HG03135 (cell line): Measurements from ENCODE around the gene EIF3B.
A peak's percentile ranks its signal among the peaks of the same experiment; 100 is the strongest.
"Not testable (repeated sequence)": the region's sequence is repeated elsewhere in the genome, so short reads cannot be mapped to it uniquely, and the experiment has no call there.

Source experiments
- ATAC-seq: cut with Tn5 transposase; IDR thresholded peaks from one replicate; pipeline ENCODE4 v1.9.1; 2021; ENCODE audit warnings: mild to moderate bottlenecking, moderate library complexity; ENCODE audit not compliant: unreplicated experiment

The EIF3B gene

DNA sequence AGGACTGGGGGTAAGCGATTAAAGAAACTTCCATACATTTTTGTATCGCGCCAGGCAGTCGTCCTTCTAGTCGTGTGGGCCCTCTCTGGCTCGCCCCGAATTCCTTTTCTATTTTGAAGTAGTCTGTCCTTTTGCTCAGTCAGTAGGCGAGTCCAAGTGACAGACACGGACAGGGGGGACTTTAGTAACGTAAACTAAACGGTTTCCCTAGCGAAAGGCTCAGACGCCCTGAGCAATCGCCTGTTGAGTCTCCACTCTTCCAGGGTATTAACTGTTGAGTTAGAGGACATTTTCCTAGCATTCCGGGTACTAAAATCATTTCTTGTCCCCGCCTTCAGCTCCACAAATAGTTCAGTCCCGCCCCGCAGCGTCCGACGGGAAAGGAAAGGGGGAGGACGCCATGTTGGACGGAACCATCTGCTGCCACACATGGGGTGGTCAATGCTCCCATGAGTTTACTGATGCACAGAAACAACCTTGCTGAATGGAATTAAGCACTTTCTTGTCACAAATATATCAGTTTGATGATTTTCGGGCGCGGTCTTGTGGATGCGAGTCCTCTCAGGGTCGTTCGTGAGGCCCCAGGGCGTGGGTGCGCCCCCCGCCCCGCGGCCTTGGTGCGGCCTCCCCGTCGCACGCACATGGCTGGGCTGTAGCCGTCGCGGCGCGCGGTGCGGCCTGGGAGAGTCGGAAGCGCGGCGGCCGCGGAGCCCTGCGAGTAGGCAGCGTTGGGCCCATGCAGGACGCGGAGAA, at the start of gene EIF3B:
EIF3B (plus strand) TSS at position 642 of the 753 bp plus-strand sequence; CDS start at position 737, 95 bp downstream.
- peak; percentile 80 for ATAC-seq

DNA sequence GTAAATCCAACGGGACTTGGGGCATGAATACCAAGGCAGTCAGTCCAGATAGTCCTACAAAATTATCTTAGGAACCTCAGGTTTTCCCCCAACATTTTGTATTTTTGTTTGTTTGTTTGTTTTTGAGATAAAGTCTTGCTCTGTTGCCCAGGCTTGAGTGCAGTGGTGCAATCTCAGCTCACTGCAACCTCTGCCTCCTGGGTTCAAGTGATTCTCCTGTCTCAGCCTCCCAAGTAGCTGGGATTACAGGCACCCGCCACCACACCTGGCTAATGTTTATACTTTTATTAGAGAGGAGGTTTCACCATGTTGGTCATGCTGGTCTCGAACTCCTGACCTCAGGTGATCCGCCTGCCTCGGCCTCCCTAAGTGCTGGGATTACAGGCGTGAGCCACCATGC, 49.4 kb upstream of the EIF3B start:
- not testable (repeated sequence) for ATAC-seq

DNA sequence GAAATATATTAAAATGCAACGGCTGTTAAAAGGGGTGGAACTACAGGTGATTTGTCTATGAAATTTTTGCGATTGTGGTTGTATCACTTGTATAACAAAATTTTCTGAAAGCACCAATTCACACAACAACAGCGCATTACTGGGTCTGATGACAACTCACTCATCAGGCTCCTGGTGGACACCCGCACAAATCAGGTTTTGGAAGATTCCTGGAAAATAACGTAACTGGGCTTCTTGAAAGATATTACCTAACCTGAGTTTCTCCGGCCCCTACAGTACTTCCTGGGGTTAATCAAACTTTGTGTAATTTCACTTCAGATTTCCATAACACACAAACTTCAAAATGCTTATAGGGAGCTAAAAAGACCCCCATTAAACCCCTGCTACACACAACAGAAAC, 47.9 kb upstream of the EIF3B start:
- no peak for ATAC-seq

DNA sequence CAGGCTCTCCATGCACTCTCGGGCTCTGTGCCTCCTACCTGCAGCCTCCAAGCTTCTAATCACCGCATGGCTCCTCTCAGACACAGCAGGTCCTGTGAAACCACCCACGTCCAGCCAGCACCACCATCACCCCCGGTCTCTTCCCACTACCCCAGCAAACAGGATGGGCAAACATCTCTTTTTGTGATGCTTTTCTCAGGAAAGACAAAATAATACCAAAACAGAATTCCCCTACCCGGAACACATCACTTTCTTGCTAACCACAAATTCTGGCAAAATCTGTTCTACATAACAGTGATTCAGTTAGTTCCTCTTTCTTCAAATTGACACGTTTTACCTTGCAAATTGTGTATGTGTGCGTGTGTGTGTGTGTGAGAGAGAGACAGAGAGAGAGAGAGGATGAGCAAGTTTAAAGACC, 46.9 kb upstream of the EIF3B start:
- no peak for ATAC-seq

DNA sequence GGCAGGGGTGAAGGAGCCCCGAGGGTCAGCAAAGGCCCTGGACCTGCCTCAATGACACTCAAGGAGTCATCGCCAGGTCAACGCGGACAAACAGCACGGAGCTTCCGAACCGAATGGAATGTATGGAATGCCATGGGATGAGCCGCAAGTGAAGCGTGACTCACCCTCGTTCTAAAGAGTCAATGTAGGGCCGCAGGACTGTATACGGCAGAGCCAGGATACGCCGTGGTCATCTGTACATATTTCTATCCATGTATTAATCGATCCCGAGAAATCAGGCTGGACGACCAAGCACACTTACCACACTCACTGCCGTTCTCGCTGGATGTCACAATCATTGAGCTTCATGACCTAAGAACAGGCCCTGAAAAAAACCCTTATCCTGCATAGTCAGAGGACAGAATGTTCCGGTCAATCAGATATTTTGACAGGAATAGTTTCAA, 44.7 kb upstream of the EIF3B start:
- ATAC-seq: no peak

DNA sequence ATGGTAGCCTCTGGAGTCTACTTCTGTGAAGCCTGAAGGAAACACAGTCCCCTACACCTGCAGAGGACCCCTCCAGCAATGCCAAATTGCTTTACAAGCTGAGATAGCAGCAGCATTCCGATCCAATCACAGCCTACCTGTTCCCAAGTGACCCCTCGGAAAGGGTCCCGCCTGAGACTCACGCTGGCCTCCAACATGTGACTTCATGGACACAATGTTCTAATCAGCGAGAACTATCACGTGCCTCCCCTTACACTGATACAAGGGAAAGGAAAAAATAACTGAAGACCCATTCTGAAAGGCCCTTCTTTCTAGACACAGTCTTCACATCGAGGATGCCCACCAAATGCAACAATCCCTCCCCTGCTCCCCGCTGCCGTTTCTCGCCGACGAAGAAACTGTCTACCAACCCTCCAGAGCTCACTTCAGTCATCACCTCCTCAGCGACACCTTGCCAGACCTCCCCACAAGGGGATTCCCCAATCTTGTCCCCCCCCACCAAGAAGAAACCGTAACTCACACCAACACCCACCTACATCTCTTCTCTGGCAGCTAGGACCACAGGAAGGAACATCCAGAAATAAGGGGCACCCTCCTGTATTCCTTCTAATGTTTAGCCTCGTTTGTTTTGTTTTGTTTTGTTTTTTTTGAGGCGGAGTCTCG, 42.2 kb upstream of the EIF3B start:
- ATAC-seq: no peak

DNA sequence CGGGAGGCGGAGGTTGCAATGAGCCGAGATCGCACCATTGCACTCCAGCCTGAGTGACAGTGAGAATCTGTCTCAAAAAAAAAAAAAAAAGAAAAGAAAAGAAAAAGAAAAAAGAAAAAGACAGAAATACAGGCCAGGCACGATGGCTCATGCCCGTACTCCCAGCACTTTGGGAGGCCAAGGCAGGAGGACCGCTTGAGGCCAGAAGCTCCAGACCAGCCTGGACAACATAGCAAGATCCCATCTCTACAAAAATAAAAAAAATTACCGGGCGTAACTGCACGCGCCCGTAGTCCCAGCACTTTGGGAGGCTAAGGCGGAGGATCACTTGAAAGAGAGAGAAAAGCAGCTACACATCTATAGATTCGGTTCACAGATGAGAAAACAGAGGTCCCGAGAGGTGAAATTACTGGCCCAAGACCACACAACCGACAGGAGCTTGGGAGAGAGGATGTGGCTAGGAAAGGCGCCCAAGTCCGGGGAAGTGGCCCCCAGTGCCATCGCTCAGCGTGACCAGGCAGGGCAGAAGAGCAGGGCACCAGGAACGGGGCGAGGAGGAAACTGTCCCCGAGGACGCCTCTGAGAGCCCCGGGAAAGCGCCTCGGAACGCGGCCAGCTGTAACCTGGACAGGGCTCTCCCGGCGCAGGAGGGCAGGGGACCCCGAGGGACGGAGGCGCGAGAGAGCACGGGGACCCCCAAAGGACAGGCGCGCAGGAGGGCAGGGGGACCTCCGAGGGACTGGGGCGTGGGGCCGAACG, 41.0 kb upstream of the EIF3B start:
- ATAC-seq: peak; percentile 25

DNA sequence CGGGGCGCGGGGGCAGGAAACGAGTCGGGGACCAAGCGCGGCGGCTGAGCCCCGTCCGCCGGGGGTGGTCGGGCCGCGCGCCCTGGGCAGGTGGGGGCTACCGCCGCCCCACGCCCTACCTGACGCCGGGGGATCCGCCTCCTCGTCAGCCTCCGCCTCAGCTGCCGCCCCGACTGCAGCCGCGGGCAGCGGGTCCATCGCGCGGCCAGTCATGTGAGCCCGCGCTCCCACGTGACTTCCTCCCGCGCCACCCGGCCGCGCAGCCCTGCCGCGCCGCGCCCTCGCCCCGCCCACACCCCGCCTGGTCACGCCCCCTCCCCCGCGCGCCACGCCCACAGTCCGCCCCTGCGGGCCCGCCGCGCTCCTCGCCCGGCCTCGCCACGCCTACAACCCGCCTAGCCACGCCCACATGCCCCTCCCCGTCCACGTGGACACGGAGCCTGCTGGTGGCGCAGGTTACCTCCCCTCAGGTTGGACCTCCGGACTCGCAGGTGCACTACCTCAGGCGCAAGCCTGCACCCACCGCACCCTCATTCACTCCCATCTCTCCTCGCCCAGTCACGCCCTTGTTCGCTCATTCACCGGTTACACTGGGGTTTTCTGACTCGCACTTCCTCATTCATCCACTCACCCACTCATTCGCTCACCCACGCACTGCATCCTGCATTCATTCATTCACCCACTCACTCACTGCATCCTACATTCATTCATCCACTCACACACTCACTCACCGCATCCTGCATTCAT, 40.2 kb upstream of the EIF3B start, which contains the start of gene SNX8:
SNX8 (minus strand) TSS at position 233 of the 747 bp plus-strand sequence; CDS start at position 213, 20 bp downstream.
- ATAC-seq: peak; percentile 76

DNA sequence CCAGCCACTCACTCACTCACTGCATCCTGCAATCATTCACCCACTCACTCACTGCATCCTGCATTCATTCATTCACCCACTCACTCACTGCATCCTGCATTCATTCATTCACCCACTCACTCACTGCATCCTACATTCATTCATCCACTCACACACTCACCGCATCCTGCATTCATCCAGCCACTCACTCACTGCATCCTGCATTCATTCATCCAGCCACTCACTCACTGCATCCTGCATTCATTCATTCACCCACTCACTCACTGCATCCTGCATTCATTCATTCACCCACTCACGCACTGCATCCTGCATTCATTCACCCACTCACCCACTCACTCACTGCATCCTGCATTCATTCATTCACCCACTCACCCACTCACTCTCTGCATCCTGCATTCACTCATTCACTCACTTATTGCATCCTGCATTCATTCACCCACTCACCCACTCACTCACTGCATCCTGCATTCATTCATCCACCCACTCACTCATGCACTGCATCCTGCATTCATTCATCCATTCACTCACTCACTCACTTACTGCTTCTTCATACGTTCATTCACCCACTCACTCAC, 39.6 kb upstream of the EIF3B start:
- ATAC-seq: not testable (repeated sequence)

DNA sequence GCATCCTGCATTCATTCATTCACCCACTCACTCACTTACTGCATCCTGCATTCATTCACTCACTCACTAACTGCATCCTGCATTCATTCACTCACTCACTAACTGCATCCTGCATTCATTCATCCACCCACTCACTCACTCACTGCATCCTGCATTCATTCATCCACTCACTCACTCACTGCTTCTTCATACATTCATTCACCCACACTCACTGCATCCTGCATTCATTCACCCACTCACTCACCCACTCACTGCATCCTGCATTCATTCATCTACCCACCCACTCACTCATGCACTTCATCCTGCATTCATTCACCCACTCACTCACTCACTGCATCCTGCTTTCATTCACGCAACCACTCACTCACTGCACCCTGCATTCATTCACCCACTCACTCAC, 38.8 kb upstream of the EIF3B start:
- ATAC-seq: no peak

DNA sequence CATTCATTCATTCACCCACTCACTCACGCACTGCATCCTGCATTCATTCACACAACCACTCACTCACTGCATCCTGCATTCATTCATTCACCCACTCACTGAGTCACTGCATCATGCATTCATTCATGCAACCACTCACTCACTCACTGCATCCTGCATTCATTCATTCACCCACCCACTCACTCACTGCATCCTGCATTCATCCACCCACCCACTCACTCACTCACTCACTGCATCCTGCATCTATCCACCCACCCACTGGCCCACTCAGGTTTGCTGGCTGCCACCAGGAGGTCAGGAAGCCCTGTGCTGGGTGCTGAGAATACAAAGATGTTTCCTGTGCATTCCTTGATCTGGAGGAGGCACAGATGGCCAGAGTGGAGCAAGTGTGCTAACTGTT, 38.0 kb upstream of the EIF3B start:
- no peak for ATAC-seq

DNA sequence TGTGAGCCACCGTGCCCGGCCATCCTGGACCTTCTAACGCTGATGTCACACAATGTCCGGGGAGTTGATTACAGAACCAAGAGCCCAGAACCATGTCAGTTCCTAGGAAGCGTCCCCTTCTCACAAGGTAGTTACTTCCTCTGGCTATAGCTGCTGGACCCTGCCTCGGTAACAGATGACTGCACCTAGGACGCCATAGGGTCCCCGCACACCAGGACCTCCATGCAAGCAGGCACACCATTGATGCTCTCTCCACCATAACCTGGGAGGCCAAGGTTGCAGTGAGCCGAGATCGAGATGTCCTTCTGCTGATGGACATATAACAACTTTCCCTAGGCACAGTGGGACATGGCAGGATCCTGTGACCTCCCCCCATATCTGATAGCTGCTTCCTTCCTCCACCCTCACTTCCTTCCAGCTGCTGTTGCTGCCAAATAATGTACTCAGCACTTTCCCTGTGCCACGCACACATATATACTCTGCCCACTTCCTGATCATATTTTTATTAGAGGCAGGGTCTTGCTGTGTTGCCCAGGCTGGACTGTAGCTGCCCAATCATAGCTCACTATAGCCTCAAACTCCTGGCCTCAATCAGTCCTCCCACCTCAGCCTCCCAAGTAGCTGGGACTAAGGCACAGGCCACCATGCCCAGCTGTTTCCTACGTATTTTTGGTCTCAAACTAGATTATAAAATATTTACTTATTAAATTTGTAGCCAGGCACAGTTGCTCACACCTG, 36.9 kb upstream of the EIF3B start:
- no peak for ATAC-seq

DNA sequence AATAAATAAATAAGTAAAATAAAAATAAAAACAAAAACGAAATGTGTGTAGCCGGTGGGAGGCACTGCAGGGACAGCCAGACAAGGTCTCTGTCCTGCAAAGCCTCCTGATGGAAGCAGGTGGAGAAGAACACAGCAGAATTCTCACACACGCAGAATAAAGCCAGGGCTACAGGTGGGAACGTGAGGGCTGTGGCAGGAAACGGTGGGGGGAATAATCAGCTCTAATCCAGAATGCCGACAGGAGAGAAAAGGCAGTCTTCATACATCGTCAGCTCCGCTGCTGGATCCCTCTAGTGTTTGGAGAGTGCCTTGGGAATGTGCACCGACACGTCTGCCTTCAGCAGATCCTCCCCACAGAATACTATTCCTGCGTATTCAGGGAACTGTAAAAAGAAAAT, 33.6 kb upstream of the EIF3B start:
- no peak for ATAC-seq

DNA sequence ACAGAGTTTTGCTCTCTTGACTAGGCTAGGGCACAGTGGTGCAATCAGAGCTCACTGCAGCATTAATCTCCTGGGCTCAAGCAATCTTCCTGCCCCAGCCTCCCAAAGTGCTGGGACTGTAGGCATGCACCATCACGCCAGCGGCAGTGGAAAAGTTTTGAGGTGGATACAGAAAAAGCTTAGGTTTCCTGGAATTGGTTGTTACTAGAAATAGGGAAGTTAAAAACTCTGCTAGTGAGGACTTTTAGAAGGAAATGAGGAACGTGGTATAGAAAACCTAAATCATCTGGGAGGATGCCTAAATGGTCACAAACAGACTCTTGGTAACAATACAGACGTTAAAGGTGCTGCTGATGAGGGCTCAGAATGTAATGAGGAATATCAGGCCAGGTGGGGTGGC, 29.5 kb upstream of the EIF3B start:
- ATAC-seq: no peak

DNA sequence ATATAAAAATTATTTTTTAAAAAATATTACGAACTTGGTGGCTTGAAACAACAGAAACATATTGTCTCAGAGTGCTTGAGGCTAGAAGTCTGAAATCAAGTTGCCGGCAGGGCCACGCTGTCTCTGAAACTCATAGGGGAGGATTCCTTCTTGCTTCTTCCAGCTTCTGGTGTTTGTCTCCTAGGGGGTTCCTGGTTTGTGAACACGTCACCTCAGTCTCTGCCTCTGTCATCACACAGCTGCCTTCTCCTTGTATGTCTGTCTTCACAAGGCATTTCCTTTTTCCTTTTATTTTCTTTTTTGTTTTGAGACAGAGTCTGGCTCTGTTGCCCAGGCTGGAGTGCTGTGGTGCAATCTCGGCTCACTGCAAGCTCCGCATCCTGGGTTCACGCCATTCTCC, 27.7 kb upstream of the EIF3B start:
- ATAC-seq: no peak

DNA sequence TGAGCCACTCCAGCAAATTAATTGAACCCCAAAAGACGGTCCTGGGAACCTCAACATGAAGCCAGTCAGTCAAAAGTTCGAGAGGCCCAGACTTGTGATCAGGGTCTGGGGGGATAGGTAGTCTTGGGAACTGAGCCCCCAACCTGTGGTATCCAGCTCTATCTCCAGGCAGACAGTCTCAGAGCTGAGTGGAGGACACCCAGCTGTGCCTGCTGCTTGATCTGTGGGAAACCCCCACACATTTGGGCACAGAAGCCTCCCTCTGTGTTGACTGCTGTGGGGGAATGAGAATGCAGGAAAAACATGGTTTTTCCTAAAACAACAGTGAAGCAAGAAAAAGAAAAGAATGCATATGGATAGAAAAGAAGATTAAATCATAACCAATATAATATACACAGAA, 24.1 kb upstream of the EIF3B start:
- no peak for ATAC-seq

DNA sequence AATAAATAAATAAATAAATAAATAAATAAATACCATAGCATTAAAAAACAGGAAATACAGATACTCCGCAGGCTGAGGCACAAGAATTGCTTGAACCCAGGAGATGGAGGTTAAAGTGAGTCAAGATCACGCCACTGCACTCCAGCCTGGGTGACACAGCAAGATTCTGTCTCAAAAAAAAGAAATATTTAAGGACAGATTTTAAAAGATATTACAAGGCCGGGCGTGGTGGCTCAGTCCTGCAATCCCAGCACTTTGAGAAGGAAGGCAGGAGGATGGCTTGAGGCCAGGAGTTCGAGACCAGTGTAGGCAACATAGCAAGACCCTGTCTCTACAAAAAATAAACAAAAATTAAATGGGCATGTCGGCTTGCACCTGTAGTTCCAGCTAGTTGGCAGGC, 22.9 kb upstream of the EIF3B start:
- no peak for ATAC-seq

DNA sequence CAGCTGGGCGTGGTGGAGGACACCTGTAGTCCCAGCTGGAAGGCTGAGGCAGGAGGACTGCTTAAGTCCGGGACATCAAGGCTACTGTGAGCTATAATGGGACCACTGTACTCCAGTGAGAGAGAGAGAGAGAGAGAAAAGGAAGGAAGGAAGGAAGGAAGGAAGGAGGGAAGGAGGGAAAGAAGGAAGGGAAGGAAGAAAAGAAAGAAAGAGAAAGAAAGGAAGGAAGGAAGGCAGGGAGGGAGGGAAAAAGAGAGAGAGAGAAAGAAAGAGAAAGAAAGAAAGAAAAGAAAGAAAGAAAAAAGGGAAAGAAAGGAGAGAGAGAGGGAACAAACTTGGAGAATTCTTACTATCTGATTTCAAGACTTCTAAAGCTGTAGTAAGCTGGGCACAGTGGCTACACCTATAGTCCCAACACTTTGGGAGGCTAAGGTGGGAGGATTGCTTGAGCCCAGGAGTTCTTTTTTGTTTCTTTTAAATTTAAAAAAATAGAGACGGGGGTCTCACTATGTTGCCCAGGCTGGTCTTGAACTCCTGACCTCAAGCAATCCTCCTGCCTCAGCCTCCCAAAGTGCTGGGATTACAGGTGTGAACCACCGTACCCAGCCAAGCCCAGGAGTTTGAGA, 21.9 kb upstream of the EIF3B start:
- not testable (repeated sequence) for ATAC-seq

DNA sequence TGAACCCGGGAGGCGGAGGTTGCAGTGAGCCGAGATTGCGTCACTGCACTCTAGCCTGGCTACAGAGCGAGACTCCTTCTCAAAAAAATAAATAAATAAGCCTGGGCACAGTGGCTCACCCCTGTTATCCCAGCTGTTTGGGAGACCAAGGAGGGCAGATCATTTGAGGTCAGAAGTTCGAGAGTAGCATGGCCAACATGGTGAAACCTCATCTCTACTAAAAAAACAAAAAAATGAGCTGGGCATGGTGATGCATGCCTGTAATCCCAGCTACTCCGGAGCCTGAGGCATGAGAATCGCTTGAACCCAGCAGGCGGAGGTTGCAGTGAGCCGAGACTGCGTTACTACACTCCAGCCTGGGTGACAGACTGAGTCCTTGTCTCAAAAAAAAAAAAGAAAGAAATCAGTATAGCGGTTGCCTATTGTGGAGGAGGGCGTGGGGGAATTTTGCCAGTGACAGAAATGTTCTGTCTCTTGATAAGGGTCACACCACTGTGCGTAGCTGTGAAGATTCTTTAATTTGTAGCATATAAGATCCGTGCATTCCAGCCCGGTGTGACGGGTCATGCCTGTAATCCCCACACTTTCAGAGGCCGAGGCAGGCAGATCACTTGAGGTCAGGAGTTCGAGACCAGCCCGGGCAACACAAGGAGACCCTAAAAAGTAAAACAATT, 17.9 kb upstream of the EIF3B start:
- ATAC-seq: no peak
